Ovary (tissue), 3 donors: ENCODE data around the gene TMTC2.

Experiments used
- CTCF ChIP-seq, 3 donors: fragments of 450-650 bp in 2 of 3; fragments of 200-600 bp in 1 of 3; IDR thresholded peaks; one replicate each; pipeline versions ENCODE4 v1.5.1 to v1.8.0; 2016 to 2022; ENCODE audit warnings: antibody characterized with exemption in 3 of 3, mild to moderate bottlenecking in 1 of 3
- POLR2A ChIP-seq: fragments of 450-650 bp; IDR thresholded peaks from one replicate; pipeline ENCODE4 v1.6.1; 2017; ENCODE audit warnings: antibody characterized with exemption, mild to moderate bottlenecking, moderate library complexity
- donor health status: DM: no; HTN: no; CAD: no.

GRCh38 chr12:82644896-82645295, 41.8 kb upstream of the TMTC2 start:
- no peak for TF ChIP-seq CTCF (IDR thresholded peaks at IDR 0.05)
- TF ChIP-seq POLR2A = no peak
